HG02678 (cell line): ENCODE data around the gene UAP1L1.

Experiments used
- ATAC-seq: cut with Tn5 transposase; IDR thresholded peaks from one replicate; pipeline ENCODE4 v1.9.1; 2021; ENCODE audit warnings: mild to moderate bottlenecking, moderate library complexity; ENCODE audit not compliant: unreplicated experiment

The UAP1L1 gene

GRCh38 chr9:137071282-137071681 is 6.0 kb upstream of the UAP1L1 start:
- ATAC-seq: no peak

GRCh38 chr9:137073992-137074399 is 3.3 kb upstream of the UAP1L1 start:
- no peak for ATAC-seq

- no peak for ATAC-seq
These were observed 2.6 kb upstream of the UAP1L1 start for GRCh38 chr9:137074657-137075274.

GRCh38 chr9:137075275-137075775 is 2.0 kb upstream of the UAP1L1 start:
- ATAC-seq: no peak

GRCh38 chr9:137076636-137077009 is 694 bp upstream of the UAP1L1 start:
- peak; percentile 12 for ATAC-seq

- ATAC-seq: peak; percentile 30
These were observed 709 bp downstream of the UAP1L1 start for GRCh38 chr9:137077758-137078693.

- no peak for ATAC-seq
These were observed 1.5 kb downstream of the UAP1L1 start for GRCh38 chr9:137078701-137079400.

- ATAC-seq: no peak
These were observed 2.1 kb downstream of the UAP1L1 start for GRCh38 chr9:137079401-137079787.

- ATAC-seq: no peak
These were observed 3.2 kb downstream of the UAP1L1 start for GRCh38 chr9:137080260-137081122.

- no peak for ATAC-seq
These were observed 5.1 kb downstream of the UAP1L1 start for GRCh38 chr9:137082222-137082924.

GRCh38 chr9:137082925-137083290 is 5.6 kb downstream of the UAP1L1 start:
- no peak for ATAC-seq

- ATAC-seq: no peak
These were observed 6.2 kb downstream of the UAP1L1 start for GRCh38 chr9:137083394-137084004.

GRCh38 chr9:137084526-137084925 is 7.2 kb downstream of the UAP1L1 start:
- ATAC-seq: no peak

- peak; percentile 1 for ATAC-seq
These were observed 8.7 kb downstream of the UAP1L1 start for GRCh38 chr9:137085920-137086530.

GRCh38 chr9:137086531-137087408 is 9.5 kb downstream of the UAP1L1 start, which contains the start of gene MAN1B1:
Gene MAN1B1 (plus strand): TSS chr9:137086985. CDS start chr9:137087000, 15 bp downstream.
- ATAC-seq: peak; percentile 83

- no peak for ATAC-seq
These were observed 10.2 kb downstream of the UAP1L1 start for GRCh38 chr9:137087409-137087925.

GRCh38 chr9:137088121-137088520 is 10.8 kb downstream of the UAP1L1 start:
- no peak for ATAC-seq
